EL (cell line): Measurements from ENCODE around the gene GPS1.

Experiments
- DNase-seq: peaks from one replicate; pipeline ENCODE4 v3.0.0-alpha.2; 2016

GPS1 gene

DNA sequence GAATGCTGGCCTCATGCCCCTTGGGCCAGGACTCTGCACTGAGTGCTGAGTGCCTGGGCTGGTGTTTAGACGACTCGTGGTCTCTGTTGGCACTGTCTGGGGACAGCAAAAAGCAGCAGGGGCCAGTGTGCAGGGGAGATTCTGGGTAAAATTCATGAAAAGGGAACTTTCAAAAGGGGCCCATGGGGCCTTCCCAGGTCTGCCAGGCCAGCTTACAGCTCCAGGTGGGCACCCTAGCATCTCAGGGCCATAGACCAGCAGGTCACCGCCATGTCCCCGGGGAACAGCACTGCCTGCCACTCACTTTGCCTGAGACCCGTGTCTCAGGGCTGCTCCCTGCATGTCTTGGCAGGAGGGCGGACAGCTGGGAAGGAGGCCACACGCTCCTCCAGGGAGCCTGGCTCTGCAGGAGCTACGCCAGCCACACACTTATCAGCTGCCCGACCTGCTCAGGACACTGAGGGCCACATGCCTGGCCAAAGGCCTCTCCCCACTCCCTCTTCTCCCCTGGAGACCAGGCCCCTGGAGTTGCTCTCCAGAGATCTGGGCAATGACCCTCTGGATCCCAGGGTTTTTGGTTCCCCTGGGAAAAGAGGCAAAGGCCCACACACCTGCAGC lies 55.1 kb downstream of the GPS1 start:
- DNase-seq, result no peak
